Right lobe of liver (tissue), 4 donors: Measurements from ENCODE around the gene MFAP4.

Experiments used
- CTCF ChIP-seq, 4 donors: fragments of 200-600 bp in 3 of 4; fragments of 450-650 bp in 1 of 4; IDR thresholded peaks; one replicate each; pipeline versions ENCODE4 v1.5.1 to v1.8.0; 2016 to 2022; ENCODE audit warnings: antibody characterized with exemption in 4 of 4, mild to moderate bottlenecking in 2 of 4
- POLR2A ChIP-seq: fragments of 450-650 bp; IDR thresholded peaks from one replicate; pipeline ENCODE4 v1.6.1; 2017; ENCODE audit warnings: antibody characterized with exemption, mild to moderate bottlenecking
- donor health status: DM: no; HTN: no; CAD: no.
- donor health status: DM: no; HTN: no; CAD: no.
- donor health status: DM: no; HTN: yes; CAD: no.

GRCh38 chr17:19363114-19363438 is 23.9 kb downstream of the MFAP4 start:
- TF ChIP-seq CTCF (IDR thresholded peaks at IDR 0.05) (no peak), POLR2A (no peak)
